Lung microvascular endothelial cell (primary cell): ENCODE measurements around the gene GAB4. TPM values are rescaled to one million over a fixed set of nuclear protein-coding genes. Genes with fewer than 3 reads are reported as not detected.
"Not testable (repeated sequence)": the region's sequence is repeated elsewhere in the genome, so short reads cannot be mapped to it uniquely, and the experiment has no call there.

Experiments
- DNase-seq, 2 donors: peaks; one replicate each; pipeline versions ENCODE4 v3.0.0 to v3.0.0-alpha.2; 2010; ENCODE audit warnings: low read depth in 2 of 2
- total RNA-seq: library from RNA; depleted of rRNA; stranded (reverse); fragments of >200 nt; gene quantifications from 2 replicates; pipeline ENCODE4 v1.2.1, GENCODE V29; 2014

Gene GAB4
- total RNA-seq, 1 donor from 2014 or later, result not detected

DNA sequence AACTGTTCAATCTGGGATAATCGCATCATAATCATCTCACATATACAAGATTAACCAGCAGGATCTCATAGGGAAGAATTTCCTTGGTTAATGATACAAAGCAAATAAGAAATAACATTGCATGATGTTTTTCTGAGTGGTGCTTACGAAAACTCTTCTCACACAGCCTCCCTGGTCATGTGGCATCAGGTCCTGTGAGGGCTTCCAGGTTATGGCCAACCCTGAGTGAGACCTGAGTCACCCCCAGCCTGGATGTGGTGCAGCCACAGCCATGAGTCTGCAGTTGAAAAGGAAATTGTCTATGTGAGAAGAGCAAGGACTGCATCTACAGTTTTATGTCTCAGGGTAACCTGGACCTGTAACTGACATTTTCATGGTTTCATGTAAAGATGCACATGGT, 92.3 kb downstream of the GAB4 start:
- no peak for DNase-seq

DNA sequence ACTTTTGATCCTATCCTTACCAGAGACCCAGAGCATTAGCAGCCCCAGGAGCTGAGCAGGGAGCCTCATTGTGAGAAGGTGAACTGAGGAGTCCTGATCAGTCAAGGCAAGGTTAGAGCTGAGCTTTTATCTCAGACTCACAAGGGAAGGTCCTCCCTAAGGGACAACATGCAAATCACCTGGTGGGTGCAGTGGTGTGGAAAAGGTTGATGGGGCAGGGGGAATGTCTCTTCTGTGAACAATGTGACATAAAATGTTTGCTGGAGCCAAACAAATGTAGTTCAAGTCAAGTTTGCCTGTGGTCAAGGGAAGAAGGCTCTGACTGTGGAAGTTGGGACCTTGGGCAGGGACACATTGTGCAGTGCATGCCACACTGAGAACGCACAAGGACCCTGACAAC, 93.1 kb downstream of the GAB4 start:
- not testable (repeated sequence) for DNase-seq

DNA sequence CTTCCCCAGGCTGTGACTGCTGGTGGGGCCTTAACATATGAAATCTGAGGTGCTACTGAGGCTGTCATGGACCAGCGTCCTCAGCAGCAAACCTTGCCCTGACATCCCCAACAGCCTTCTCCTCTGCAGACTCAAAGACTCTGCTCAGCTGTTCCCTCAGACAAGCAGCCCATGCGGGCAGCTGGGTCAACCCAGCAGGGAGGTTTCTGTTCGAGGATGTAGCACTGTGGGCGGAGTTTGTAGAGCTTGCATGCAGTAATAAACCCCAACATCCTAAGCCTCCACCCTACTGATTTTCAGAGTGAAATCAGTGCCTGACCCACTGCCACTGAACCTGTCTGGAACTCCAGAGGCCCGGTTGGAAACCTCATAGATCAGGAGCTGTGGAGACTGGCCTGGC, 94.0 kb downstream of the GAB4 start:
- DNase-seq, result no peak

DNA sequence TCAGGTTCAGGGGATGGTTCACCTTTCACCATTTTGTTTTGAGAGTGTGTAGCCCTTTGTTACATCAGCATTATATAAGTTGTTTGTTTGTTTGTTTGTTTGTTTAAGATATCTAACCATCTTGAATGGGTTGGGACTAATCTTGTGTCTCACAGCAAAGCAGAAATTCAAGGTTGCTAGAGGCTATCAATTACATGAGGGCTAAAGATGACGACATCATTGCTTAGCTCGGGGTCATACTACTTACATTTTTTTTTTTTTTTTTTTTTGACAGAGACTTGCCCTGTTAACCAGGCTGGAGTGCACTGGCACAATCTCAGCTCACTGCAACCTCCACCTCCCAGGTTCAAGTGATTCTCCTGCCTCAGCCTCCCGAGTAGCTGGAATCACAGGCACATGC, 95.7 kb downstream of the GAB4 start:
- no peak for DNase-seq

Other genes with a start within 250 kb of the GAB4 start
- gene XKR3, start 182.8 kb downstream of the GAB4 start, total RNA-seq, result not detected in 2 replicates
- 1.8 and 2.0 TPM in 2 replicates for gene IL17RA, start 76.8 kb upstream of the GAB4 start, total RNA-seq
- under 0.01 TPM in 2 replicates for gene TMEM121B, start 113.1 kb upstream of the GAB4 start, total RNA-seq
- 28.8 and 35.5 TPM in 2 replicates for gene HDHD5, start 151.1 kb upstream of the GAB4 start, total RNA-seq
- 0.87 and 6.7 TPM in 2 replicates for gene ADA2, start 211.2 kb upstream of the GAB4 start, total RNA-seq